HG02678 (cell line): ENCODE data around the gene FHOD1.

Source experiments
- ATAC-seq: cut with Tn5 transposase; IDR thresholded peaks from one replicate; pipeline ENCODE4 v1.9.1; 2021; ENCODE audit warnings: mild to moderate bottlenecking, moderate library complexity; ENCODE audit not compliant: unreplicated experiment

Gene FHOD1

DNA sequence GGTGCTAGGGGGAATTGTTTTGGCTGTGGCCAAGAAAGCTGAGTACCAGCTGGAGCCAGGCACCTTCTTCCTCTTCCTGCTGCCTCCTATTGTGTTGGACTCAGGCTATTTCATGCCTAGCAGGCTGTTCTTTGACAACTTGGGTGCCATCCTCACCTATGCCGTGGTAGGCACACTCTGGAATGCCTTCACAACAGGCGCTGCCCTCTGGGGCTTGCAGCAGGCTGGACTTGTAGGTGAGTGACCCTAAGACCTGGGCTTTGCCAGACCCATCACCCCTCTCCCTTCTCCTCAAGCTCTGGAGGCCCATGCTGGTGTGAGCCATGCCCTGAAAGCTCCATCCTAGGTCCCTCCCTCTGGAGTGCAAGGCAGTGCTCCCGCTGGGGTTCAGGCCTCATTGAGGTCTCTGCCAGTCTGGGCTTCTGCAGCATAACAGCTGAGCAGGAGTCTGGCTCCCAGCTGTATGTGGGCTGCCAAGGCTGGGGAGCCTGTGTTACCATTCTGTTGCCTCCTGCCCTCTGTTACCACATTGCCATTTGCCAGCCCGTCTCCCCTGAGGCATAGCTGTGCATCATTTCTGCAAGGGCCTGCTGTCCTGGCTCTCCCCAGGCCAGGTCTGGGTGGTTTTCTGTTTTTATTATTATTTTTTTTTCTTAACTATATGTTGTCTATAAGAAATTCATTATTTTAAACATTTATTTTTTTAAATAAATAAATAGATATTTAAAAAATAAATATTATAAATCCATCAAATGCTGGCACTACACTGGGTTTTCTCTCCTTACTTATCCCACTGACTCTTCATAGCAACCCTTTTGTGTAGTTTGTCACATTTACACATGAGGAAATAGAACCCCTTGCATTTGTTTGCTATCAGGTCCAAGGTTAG, 5.6 kb upstream of the FHOD1 start:
- ATAC-seq = no peak

DNA sequence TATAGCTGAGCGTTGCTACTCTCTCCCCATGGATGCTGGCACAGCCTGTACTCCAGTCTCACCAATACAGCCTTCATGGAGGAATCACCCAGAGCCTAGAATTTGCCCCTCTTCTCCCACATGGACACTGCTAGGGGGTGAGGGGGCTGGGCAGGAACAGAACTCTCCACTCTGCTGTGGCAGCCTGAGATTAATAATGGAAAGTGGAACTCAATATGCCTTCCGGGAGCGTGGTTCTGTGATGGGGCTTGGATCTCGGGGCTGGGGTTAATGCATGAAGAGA, 2.7 kb upstream of the FHOD1 start:
- ATAC-seq = no peak

DNA sequence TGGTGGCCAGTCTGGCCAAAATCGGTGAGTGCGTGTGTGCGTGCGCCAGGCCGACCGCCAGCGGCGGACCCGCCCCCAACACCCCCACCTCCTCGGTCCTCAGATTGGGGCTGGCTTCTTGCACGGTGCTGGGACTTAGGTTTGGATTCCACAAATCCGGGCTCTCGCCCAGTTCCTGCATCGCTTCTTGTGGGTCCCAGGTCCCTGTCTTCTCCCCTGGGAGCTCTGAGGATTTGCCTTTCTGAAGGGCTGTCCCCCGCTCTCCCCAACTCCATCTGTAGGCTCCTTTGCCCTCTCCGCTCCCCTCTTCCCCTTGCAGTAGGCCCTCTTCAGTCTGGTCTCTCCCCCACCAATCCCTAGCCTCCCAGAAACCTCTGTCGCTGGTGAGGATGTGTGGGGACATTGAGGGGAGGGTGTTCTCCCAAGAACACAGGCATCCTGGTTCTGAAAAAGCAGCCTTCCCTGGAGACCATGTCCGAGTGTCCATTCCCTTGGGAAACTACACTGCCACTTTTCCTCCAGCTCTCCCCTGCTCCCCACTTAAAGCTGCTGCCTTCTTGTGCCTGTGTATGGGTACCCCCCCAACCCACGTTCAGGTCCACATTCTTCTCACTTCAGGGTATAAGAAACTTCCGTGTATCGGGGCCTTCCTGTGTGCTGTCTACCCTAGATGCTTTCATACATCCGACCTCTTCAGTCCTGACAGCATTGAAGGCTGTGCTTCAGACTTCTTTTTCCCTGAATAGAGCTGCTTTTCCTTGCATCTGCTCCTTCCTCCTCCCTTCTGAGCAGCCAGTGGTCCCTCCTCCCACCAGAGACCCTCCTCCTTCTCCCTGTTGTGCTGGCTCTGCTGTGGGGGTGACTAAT, 2.1 kb upstream of the FHOD1 start:
- ATAC-seq = no peak

DNA sequence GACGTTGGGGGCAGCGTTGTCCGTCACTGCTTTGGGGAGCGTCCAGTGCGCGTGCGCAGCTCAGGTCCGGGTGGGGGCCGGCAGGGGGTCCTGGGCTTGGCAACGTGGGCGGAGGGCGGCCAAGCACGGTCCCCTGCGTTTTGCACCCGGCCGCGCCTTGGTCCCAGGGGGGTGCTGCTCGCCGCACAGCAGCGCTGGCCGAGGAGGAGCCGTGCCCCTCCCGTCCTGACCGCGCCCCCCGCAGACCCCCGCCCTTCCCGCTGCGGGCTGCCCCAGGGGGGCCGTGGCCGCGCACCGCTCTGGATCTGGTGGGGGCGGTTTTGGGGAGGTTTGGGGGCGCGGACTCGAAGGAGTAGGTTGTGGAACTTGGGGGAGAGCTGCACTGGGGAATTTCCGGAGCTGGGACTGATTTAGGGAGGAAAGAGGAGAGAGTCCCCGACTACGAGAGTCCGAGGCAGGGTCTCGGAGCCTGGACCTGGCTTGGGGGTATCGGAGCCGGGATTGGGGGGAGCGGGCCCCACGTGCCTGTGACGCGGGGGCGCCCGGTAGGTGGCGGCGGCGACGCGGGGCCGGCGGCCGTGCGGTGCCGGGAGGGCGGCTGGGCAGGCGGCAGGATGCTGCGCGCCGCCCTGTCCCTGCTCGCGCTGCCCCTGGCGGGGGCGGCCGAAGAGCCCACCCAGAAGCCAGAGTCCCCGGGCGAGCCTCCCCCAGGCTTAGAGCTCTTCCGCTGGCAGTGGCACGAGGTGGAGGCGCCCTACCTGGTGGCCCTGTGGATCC, 1.3 kb upstream of the FHOD1 start, which contains the start of gene SLC9A5:
SLC9A5 (plus strand) TSS at position 579 of the 777 bp plus-strand sequence; CDS start at position 615, 36 bp downstream.
- no peak for ATAC-seq

DNA sequence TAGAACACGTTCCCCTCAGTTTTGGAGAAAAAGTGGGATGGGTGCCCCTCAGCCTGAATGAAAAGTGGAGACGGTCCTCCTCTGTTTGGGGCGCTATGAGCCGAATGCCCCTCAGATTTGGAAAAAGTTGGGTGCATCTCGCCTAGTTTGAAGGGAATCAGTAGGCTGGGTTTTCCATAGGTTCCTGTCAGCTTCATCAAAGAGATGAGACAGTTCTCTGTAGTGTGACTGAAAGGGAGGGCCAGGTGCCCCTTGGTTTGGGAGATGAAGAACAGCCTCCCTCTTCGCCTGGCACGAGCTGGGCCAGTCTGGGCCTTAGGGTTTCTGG, 756 bp upstream of the FHOD1 start:
- no peak for ATAC-seq

DNA sequence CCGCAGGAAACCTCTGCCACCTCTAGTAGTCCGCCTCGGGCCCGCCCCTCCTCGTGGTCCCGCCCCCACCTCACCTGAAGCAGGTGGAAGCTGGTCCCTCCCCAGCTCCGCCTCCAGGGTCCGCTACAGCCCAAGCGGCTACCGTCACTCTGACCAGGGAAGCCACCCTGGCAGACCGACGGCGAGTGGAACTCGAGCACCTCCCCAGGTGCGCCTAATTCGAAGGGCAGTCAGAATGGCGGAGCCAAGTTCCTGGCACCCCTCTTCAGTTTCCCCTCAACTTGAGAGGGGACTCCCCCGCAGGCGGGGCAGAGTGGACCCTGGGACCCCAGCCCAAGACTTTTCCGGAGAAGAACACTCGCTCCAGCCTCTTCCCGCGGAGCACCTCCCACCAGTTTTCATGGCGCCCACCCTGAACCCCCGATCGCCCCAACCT, 507 bp downstream of the FHOD1 start:
- ATAC-seq = peak; percentile 19

DNA sequence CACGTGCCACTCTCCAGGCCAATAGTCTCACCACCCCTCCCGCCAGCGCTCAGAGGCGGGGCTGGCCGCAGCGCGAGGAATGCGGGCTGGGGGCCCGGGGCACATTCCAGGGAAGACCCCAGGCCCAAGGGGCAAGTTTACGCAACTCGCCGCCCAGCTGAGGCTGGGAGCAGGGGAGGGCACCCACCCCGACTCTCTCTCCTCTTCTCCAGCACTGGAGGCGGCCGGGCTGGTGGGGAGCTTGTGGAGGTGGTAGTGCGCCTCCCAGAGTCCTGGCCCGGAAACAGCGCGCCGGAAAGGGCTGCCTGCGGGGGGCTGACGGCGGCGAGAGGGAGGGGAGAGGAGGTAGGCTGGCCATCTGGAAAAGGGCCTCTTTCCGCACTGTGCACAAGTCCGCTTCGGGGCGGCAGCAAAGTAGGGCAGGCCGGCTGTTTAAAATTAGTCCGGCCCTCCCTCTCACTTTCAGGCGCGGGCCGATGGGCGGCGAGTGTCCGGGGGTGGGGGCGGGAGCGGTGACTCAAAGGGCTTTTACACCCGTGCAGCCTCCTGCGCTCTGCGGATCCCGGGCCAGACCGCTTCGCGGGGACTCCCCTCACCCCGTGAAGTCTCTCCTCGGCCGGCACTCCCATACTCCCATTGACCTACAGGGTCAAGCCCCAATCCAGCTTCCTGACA, 1.1 kb downstream of the FHOD1 start:
- peak; percentile 23 for ATAC-seq

DNA sequence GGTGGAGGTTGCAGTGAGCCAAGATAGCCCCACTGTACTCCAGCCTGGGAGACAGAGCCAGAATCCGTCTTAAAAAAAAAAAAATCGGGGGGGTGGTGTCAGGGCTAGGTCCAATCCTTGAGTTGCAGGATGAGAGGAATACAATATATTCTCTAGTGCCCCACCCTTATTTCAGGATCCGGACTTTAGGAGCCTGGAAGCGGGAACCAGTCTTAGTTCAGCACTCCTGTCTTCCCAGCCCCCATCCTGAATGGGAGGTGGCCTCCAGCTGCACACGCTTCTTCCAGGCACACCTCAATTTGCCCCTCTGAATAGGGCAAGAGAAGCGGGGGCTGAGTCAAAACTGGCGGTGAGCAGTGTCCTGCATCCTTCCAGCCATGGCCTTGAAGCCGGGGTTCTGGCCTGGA, 1.6 kb downstream of the FHOD1 start:
- ATAC-seq = no peak

DNA sequence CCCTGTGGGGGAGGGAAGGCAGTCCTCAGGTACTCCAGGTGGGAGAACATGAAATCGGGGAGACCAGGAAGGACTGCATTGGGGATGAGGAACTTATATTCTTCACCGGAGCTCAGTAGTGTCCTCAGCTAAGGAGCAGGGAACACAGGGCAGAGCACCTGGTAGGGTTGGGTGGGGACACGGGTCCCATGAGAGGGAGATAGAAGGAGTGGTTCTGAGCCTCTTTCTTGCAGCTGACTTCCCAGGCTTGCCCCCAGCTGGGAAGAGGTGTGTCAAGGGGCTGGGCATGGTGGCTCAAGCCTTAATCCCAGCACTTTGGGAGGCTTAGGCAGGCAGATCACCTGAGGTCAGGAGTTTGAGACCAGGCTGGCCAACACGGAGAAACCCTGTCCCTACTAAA, 2.1 kb downstream of the FHOD1 start:
- no peak for ATAC-seq

DNA sequence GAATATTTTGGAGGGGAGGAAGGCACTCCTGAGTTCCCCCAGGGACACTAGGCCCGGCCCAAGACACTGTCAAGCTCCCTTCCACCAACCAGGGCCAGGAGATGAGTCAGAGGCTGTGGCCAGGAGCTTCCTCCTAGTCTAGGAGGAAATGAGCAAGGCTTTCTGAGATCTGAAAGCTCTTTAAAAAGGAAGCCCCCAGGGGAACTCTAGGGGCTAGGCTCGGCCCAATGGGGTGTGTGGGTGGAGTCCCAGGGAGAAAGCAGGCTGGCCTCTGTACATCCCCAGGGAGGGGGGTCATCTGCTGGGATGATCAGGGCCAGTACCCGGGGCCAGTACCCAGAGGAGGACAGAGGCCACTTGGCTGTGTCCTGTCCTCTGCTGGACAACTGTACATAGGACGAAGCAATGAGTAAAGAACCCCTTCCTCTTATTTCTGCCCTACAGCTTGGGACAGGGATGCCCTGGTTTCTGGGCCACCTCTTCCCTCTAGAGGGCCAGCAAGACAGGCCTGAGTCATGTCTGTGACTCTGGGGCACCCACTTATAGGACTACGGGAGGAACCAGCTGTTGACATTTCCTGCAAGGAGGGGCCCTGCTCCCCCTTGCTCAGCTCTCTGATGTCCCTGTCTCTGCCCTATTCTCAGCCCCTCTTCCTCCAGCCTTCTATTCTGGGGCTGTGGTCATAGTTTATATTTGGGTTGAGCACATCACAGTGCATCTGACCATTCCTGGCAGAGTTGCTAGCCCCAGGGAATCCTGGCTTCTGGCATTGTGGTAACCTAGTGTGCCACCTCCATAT, 2.7 kb downstream of the FHOD1 start:
- ATAC-seq = peak; percentile 55

DNA sequence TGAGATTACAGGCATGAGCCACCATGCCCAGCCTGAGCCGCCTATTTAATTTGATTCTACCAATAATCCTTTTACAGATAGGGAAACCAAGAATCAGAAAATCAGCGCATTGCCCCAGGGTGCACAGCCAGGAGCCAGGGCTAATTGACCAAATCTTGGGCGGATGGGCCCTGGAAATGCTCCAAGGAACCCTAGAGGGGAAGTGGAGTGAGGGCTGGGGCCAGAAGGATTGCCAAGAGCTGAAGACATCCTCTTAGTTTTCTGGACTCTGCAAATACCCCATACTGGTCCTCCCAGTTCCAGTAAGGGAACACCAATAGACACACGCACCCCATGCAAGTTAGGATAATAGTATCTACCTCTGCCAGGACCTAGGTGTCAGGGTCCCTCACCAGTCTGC, 3.8 kb downstream of the FHOD1 start:
- ATAC-seq = no peak

DNA sequence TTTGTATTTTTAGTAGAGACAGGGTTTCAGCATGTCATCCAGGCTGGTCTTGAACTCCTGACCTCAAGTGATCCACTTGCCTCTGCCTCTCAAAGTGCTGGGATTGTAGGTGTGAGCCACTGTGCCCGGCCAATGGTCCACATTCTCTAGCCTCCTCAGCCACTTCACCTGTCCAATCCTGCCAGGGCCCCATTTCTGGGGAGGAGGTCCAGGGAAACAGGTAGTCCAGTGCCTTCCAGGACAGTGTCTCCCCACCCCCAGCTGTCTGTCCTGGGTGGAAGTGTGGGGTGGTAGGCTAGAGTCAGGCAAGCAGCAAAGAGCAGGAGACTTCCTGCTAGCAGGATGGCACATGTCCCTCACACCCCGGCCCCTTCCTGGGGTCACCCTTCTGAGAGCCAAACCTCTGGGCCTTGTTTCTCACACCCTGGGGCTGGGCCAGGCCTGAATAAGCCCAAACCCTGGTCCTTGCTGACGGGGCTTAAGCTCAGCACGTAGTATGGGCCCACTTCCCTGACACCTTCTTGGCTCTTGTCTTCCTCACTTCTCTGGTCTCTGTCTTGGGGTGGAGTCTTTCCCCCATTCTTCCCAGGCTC, 5.0 kb downstream of the FHOD1 start:
- no peak for ATAC-seq

DNA sequence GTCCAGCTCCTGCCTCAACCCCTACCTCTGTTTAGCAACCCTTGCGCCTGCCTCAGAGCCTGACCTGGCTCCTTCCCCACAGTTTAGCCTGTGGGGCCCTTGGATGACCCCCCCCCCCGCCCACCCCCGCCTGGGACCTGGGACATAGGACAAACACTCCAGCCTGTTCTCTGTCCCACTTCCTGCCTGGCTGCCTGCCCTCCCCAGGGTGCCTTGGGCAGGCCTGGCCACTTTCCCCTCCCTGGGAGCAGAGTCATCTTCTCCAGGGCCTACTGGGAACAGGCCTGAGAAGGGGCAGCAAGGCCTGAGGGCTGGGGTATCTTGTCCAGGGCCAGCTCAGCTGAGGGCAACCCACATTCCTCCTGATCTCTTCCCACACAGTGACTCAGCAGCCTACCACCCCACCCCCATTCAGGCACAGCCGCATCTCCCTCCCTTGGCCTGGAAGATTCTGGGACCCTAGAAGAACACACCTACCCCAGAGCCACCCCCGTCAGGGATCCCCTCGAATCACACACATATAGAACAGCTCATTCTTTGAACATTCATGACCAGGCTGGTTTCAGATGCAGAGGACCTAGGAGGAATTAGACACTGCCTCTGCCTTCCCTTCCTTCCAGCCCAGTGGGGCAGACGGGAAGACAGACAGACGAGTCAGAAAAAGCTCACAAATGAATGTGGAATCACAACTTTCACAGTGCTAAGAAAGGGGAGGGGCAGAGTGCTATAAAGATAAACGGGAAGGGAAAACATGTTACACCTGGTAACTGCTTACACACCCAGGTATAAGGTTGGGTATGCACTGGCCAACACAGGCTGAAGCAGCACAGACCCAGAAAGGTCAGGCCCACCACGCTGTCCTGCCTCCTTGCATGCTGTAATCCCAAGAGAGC, 6.0 kb downstream of the FHOD1 start:
- no peak for ATAC-seq

DNA sequence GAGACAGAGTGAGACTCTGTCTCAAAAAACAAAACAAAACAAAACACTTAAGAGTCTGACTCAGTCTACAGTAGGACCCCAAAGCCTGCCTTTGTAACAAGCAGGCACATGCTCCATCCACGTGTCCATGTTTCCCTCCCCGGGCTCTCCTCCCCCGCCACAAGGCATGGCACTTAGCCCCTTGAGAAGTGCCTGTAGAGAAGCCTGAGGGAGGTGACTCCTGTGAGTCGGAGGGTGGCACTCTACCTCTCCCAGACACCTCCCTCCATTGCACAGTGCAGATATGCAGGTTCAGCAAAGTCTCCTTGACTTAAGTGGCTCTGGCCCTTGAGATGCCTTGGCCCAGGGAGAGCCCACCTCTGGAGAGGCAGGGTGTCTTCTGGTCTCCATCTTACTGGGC, 6.8 kb downstream of the FHOD1 start:
- no peak for ATAC-seq

DNA sequence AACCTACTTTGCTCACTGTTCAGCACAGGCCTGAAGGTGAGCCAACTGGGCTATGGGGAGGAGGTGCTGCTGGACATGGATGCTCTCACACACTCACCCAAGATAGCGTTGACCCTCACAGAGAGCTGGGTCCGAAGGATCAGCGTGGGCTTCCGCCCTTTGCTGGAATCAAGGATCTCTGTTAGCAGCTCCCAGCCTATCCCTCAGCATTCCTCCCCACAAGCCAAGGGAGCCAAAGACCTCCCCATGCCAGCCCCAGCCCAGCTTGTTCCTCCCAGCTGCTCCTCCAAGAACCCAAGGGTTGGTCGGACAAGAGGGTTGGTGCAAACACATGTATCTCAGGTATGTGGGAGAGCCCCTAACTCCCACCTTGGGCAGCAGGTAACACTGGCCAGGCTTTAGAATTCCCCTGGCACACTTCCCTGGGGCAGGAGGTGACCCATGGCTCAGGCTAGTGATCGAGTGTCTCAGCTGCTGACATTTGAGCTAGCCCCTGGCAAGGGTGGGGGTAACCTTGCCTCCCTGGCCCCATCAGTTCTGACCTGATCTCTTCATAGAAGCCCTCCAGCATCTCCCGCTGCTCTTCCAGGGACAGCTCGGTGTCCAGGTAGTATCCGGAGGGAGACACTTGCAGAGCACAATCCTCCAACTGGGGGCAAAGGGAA, 8.3 kb downstream of the FHOD1 start:
- ATAC-seq = no peak

DNA sequence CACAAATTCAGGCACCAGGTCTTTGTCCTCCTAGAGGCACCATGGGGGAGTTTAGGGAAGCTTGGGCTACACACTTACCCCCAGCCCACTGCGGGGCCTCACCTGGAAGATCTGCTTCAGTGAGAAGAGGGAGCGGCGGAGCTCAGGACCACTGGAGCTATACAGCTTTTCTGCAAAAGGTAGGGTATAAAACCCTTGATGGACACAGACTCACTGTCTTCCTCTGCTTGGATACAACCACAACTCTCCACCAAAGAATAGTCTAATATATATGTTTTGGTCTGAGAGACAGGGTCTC, 9.1 kb downstream of the FHOD1 start:
- ATAC-seq = no peak

DNA sequence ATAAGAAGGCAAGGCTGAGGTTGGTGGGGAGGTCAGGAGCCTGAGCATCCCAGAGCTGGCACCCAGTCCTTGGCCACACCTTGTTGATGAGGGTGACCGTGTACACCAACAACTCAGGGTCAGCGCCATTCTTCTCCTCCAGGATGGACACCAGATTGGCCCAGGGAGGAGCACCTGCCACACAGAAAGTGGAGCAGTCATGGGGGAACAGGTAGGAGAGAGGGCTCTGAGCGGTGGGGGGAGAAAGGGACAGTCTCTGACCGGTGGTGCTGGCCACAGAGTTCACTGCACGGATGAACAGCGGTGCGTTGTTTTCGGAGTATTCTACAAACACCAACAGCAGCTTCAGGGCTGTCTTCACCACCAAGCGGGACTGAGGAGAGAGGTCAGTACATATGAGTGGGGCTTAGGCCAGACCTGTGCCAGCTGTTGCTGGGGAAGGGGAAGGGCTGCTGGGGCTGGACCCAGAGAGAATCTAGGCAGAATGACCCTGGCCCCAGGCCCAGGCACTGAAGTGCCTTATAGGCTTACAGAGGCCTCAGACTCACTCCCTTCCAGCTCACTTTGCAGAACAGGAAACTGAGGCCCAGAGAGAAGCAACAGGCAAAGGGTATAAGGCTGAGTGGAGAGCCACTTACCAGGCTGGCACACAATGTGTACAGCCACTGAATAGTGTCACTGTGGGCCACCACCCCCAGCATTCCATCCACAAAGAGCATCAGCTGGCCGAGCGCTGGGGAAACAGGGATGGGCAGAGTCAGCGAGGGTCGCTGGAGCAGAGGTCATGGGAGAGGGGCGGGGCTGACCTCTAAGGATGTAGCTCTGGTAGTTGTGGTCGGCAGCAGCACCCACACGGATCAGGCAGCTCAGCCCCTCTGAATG, 9.6 kb downstream of the FHOD1 start:
- ATAC-seq = no peak
